SK-N-SH (cell line): ENCODE data around the gene CCK. TPM values are rescaled to one million over a fixed set of nuclear protein-coding genes. Genes with fewer than 3 reads are reported as not detected.

Source experiments
- CTCF ChIA-PET: fragments of 300-600, 350-600 bp; formaldehyde crosslinking; extraction: SDS; loops from one replicate; lab custom pipeline; 2021; lab: Yijun Ruan, JAX
- POLR2A ChIA-PET: fragments of 350-600 bp; sonication (Branson Sonifier 250); formaldehyde crosslinking; extraction: SDS; loops from one replicate; lab custom pipeline; 2020; ENCODE audit warnings: antibody characterized with exemption, inconsistent platforms; lab: Yijun Ruan, JAX
- DNase-seq: peaks from one replicate; pipeline ENCODE4 v3.0.0; 2012
- H2AFZ ChIP-seq: fragments of 200-600 bp; sonication (generic); 2 replicates; pipeline ENCODE4 v1.8.1; 2016; ENCODE audit warnings: antibody characterized with exemption, mild to moderate bottlenecking, low read depth
- H3F3A ChIP-seq: fragments of 200-600 bp; sonication (generic); replicated peaks from 2 replicates; pipeline ENCODE3; 2016; ENCODE audit warnings: antibody characterized with exemption, mild to moderate bottlenecking; ENCODE audit not compliant: insufficient read depth
- H3K27ac ChIP-seq, 2 experiments: fragments of 200-500 bp in 1 of 2; fragments of 200-600 bp in 1 of 2; sonication (Bioruptor generic) in 1 of 2; sonication (generic), shearing (Covaris generic) in 1 of 2; 2 replicates each; pipeline versions ENCODE4 v1.5.1 to v1.6.1; 2014 to 2016; ENCODE audit warnings: low read depth in 2 of 2, inconsistent platforms in 1 of 2, low read length in 1 of 2, mild to moderate bottlenecking in 1 of 2, mixed read lengths in 1 of 2
- H3K27me3 ChIP-seq: fragments of 200-600 bp; sonication (generic), shearing (Covaris generic); 2 replicates; pipeline ENCODE4 v1.6.1; 2016; ENCODE audit warnings: mixed run types; ENCODE audit not compliant: insufficient read depth
- H3K36me3 ChIP-seq, 2 experiments: fragments of 200-500 bp in 1 of 2; fragments of 200-600 bp in 1 of 2; sonication (Bioruptor generic) in 1 of 2; sonication (generic) in 1 of 2; replicated peaks in 1 of 2; 2 replicates each; pipeline versions ENCODE3 to v1.5.1; 2014 to 2016; ENCODE audit warnings: low read length in 1 of 2, mild to moderate bottlenecking in 1 of 2; ENCODE audit not compliant: insufficient read depth in 2 of 2, control insufficient read depth in 1 of 2
- H3K4me1 ChIP-seq, 2 experiments: fragments of 200-500 bp in 1 of 2; fragments of 200-600 bp in 1 of 2; sonication (Bioruptor generic) in 1 of 2; sonication (generic), shearing (Covaris generic) in 1 of 2; 2 replicates each; pipeline versions ENCODE4 v1.5.1 to v1.6.1; 2014 to 2016; ENCODE audit warnings: low read depth in 1 of 2, low read length in 1 of 2, mixed run types in 1 of 2; ENCODE audit not compliant: insufficient read depth in 2 of 2, control insufficient read depth in 1 of 2
- H3K4me2 ChIP-seq: fragments of 200-600 bp; sonication (generic), shearing (Covaris generic); 2 replicates; pipeline ENCODE4 v1.6.1; 2017; ENCODE audit warnings: mixed run types
- H3K4me3 ChIP-seq, 2 experiments: fragments of 200-500 bp in 1 of 2; fragments of 200-600 bp in 1 of 2; sonication (Bioruptor generic) in 1 of 2; sonication (generic), shearing (Covaris generic) in 1 of 2; 2 replicates each; pipeline versions ENCODE4 v1.5.1 to v1.8.1; 2014 to 2016; ENCODE audit warnings: low read depth in 2 of 2, inconsistent platforms in 1 of 2, low read length in 1 of 2, mild to moderate bottlenecking in 1 of 2, mixed read lengths in 1 of 2, moderate library complexity in 1 of 2
- H3K79me2 ChIP-seq: fragments of 200-600 bp; sonication (generic); 2 replicates; pipeline ENCODE4 v1.8.1; 2017; ENCODE audit warnings: mild to moderate bottlenecking; ENCODE audit not compliant: insufficient read depth
- H3K9ac ChIP-seq: fragments of 200-600 bp; sonication (generic); 2 replicates; pipeline ENCODE4 v1.6.1; 2017; ENCODE audit warnings: mixed run types
- H3K9me2 ChIP-seq: fragments of 200-600 bp; sonication (generic); 2 replicates; pipeline ENCODE4 v1.6.1; 2017; ENCODE audit warnings: mixed run types
- H3K9me3 ChIP-seq: fragments of 200-600 bp; sonication (generic); 2 replicates; pipeline ENCODE4 v1.6.1; 2017; ENCODE audit warnings: mixed run types, mild to moderate bottlenecking, moderate library complexity
- H4K20me1 ChIP-seq: fragments of 200-600 bp; sonication (generic); 2 replicates; pipeline ENCODE4 v1.6.1; 2017; ENCODE audit warnings: mild to moderate bottlenecking, mixed run types; ENCODE audit not compliant: insufficient read depth
- CHD2 ChIP-seq: fragments of 150-350 bp; IDR thresholded peaks from 2 replicates; pipeline ENCODE4 v1.6.1; 2018; ENCODE audit warnings: low read length; ENCODE audit not compliant: partially characterized antibody
- CTCF ChIP-seq: fragments of 200-600 bp; sonication (generic); IDR thresholded peaks from 2 replicates; pipeline ENCODE4 v1.6.1; 2017; ENCODE audit warnings: antibody characterized with exemption, mild to moderate bottlenecking, moderate library complexity
- EZH2phosphoT487 ChIP-seq: fragments of 200-600 bp; sonication (generic); IDR thresholded peaks from 2 replicates; pipeline ENCODE4 v1.6.1; 2017; ENCODE audit warnings: low read depth, mixed run types, mild to moderate bottlenecking, antibody characterized with exemption, moderate library complexity, borderline replicate concordance
- FOSL2 ChIP-seq: IDR thresholded peaks from 2 replicates; pipeline ENCODE4 v1.4.0; 2012; ENCODE audit warnings: low read depth, mild to moderate bottlenecking, moderate library complexity, borderline replicate concordance
- GABPA ChIP-seq: IDR thresholded peaks from 2 replicates; pipeline ENCODE4 v1.4.0; 2012; ENCODE audit warnings: low read depth, mild to moderate bottlenecking
- JUND ChIP-seq: IDR thresholded peaks from 2 replicates; pipeline ENCODE4 v1.4.0; 2012
- MXI1 ChIP-seq: IDR thresholded peaks from 2 replicates; pipeline ENCODE4 v1.6.1; 2012; ENCODE audit warnings: mild to moderate bottlenecking, low read depth, low read length, improper control_type of control experiment
- NFIC ChIP-seq: IDR thresholded peaks from 2 replicates; pipeline ENCODE4 v1.4.0; 2012; ENCODE audit warnings: borderline replicate concordance
- NRF1 ChIP-seq: IDR thresholded peaks from 2 replicates; pipeline ENCODE4 v1.6.1; 2012; ENCODE audit warnings: low read depth, mild to moderate bottlenecking, low read length
- PBX3 ChIP-seq: IDR thresholded peaks from 2 replicates; pipeline ENCODE4; 2012
- RFX5 ChIP-seq: IDR thresholded peaks from 2 replicates; pipeline ENCODE4 v1.6.1; 2012; ENCODE audit warnings: mild to moderate bottlenecking, improper control_type of control experiment, low read length
- RXRA ChIP-seq: IDR thresholded peaks from 2 replicates; pipeline ENCODE4 v1.4.0; 2012; ENCODE audit warnings: low read depth, mild to moderate bottlenecking, borderline replicate concordance
- SIN3A ChIP-seq: IDR thresholded peaks from 2 replicates; pipeline ENCODE4 v1.6.1; 2012; ENCODE audit warnings: low read depth, mild to moderate bottlenecking, low read length, moderate library complexity, borderline replicate concordance
- SMC3 ChIP-seq: IDR thresholded peaks from 2 replicates; pipeline ENCODE4 v1.6.1; 2012; ENCODE audit warnings: low read depth, low read length, improper control_type of control experiment
- TAF1 ChIP-seq: IDR thresholded peaks from 2 replicates; pipeline ENCODE4 v1.6.1; 2012; ENCODE audit warnings: low read depth, mild to moderate bottlenecking, low read length, moderate library complexity, borderline replicate concordance
- USF1 ChIP-seq: IDR thresholded peaks from 2 replicates; pipeline ENCODE4 v1.4.0; 2012; ENCODE audit warnings: low read depth, borderline replicate concordance
- USF2 ChIP-seq: fragments of 150-350 bp; IDR thresholded peaks from 2 replicates; pipeline ENCODE4 v1.6.1; 2017; ENCODE audit warnings: antibody characterized with exemption, low read length, low read depth, borderline replicate concordance
- ZBTB33 ChIP-seq: IDR thresholded peaks from 2 replicates; pipeline ENCODE4 v1.4.0; 2012; ENCODE audit warnings: low read depth, borderline replicate concordance
- WGBS: methylation state at CpG from one replicate; pipeline ENCODE4 v1.1.6; 2017; ENCODE audit warnings: low lambda C conversion rate; 5-methylcytosine and 5-hydroxymethylcytosine counted together
- polyA plus RNA-seq, 3 experiments: library from polyadenylated mRNA; depleted of rRNA; stranded (reverse); fragments of >200 nt; gene quantifications; 2 replicates each; pipeline ENCODE4 v1.2.3, GENCODE V29; 2012

CCK gene
- polyA plus RNA-seq, 1 of the 3 experiments (the other 2 are of a cell fraction), result not detected

- Histone ChIP-seq H2AFZ (no peak overlapping the region), H3K27ac (no peak overlapping the region), H4K20me1 (no peaks in the 10 kb centered on the region), H3K36me3 (peaks cover 0 to 23% of the 10 kb centered on the region in 2 experiments), H3K27me3 (no peaks in the 10 kb centered on the region), H3K9ac (no peak overlapping the region), H3K9me3 (no peaks in the 10 kb centered on the region), H3F3A (peaks cover 6% of the 10 kb centered on the region), H3K4me3 (no peak overlapping the region), H3K4me1 (no peaks in the 10 kb centered on the region; a peak in 1 of 4 replicates), H3K9me2 (no peaks in the 10 kb centered on the region), H3K4me2 (no peak overlapping the region)
- DNase-seq, result no peak
- ChIA-PET CTCF (interaction anchor here (0.7 to 2.1 kb wide), 2 partner anchors 22 to 109 kb away, joined by 3 to 6 read pairs; no protein-coding TSS in a partner anchor), POLR2A (no interaction called here)
- WGBS, result 91% methylated on average over 5 of the region's 5 CpGs
- TF ChIP-seq USF2 (no peak), CTCF (no peak), CHD2 (no peak), USF1 (no peak), ZBTB33 (no peak), MXI1 (no peak), NFIC (no peak), GABPA (no peak), TAF1 (no peak), RXRA (no peak), SMC3 (no peak), FOSL2 (no peak), JUND (no peak), PBX3 (no peak), EZH2phosphoT487 (no peak), RFX5 (no peak), NRF1 (no peak), SIN3A (no peak)
- TF ChIP-seq, all 33 proteins: peak for 0
- no peaks in the 10 kb centered on the region for H3K79me2 ChIP-seq
These were observed 40.3 kb downstream of the CCK start for GRCh38 chr3:42225486-42226363.
